H9 (cell line): ENCODE data around the gene RMDN2. TPM values are rescaled to one million over a fixed set of nuclear protein-coding genes. Genes with fewer than 3 reads are reported as not detected.

Source experiments
- DNase-seq: peaks from one replicate; pipeline ENCODE4 v3.0.0-alpha.2; 2017
- H2AFZ ChIP-seq: one replicate; pipeline ENCODE4 v1.6.1; 2013; ENCODE audit warnings: mild to moderate bottlenecking, low read length, control low read depth, moderate library complexity
- H2AK5ac ChIP-seq: 2 replicates; pipeline ENCODE4 v1.6.1; 2013; ENCODE audit warnings: low read length, control low read depth, mixed read lengths; ENCODE audit not compliant: insufficient read length
- H2BK120ac ChIP-seq: one replicate; pipeline ENCODE4 v1.6.1; 2013; ENCODE audit warnings: low read depth, mild to moderate bottlenecking, low read length, control low read depth, inconsistent platforms; ENCODE audit not compliant: poor library complexity, severe bottlenecking
- H2BK12ac ChIP-seq: 2 replicates; pipeline ENCODE4 v1.6.1; 2013; ENCODE audit warnings: low read length, control low read depth, mixed read lengths, low read depth; ENCODE audit not compliant: insufficient read length
- H2BK15ac ChIP-seq: 2 replicates; pipeline ENCODE4 v1.6.1; 2013; ENCODE audit warnings: low read depth, low read length, control low read depth
- H2BK20ac ChIP-seq: one replicate; pipeline ENCODE4 v1.6.1; 2013; ENCODE audit warnings: low read depth, mild to moderate bottlenecking, low read length, control low read depth, inconsistent platforms; ENCODE audit not compliant: poor library complexity, severe bottlenecking
- H2BK5ac ChIP-seq: 2 replicates; pipeline ENCODE4 v1.6.1; 2013; ENCODE audit warnings: low read length, control low read depth, mixed read lengths; ENCODE audit not compliant: insufficient read length
- H3K14ac ChIP-seq: 2 replicates; pipeline ENCODE4 v1.6.1; 2013; ENCODE audit warnings: low read length, control low read depth; ENCODE audit not compliant: insufficient read depth
- H3K18ac ChIP-seq: 2 replicates; pipeline ENCODE4 v1.6.1; 2013; ENCODE audit warnings: low read depth, mild to moderate bottlenecking, mixed read lengths, low read length, control low read depth; ENCODE audit not compliant: insufficient read length
- H3K23ac ChIP-seq: 2 replicates; pipeline ENCODE4 v1.6.1; 2013; ENCODE audit warnings: low read length, control low read depth, mixed read lengths, low read depth; ENCODE audit not compliant: insufficient read length
- H3K23me2 ChIP-seq: 2 replicates; pipeline ENCODE4 v1.6.1; 2013; ENCODE audit warnings: low read depth, mild to moderate bottlenecking, mixed read lengths, low read length, control low read depth; ENCODE audit not compliant: insufficient read length, poor library complexity, severe bottlenecking
- H3K27ac ChIP-seq: 2 replicates; pipeline ENCODE4 v1.5.1; 2013; ENCODE audit warnings: low read length, control low read depth, mixed read lengths, low read depth; ENCODE audit not compliant: insufficient read length
- H3K27me3 ChIP-seq: 2 replicates; pipeline ENCODE4 v1.6.1; 2013; ENCODE audit warnings: low read length, control low read depth, inconsistent platforms; ENCODE audit not compliant: insufficient read depth
- H3K4ac ChIP-seq: 2 replicates; pipeline ENCODE4 v1.6.1; 2013; ENCODE audit warnings: low read depth, mild to moderate bottlenecking, control low read depth, inconsistent platforms, low read length, moderate library complexity
- H3K4me1 ChIP-seq: 2 replicates; pipeline ENCODE4 v1.6.1; 2013; ENCODE audit warnings: low read length, control low read depth, inconsistent platforms; ENCODE audit not compliant: insufficient read depth
- H3K4me2 ChIP-seq: 2 replicates; pipeline ENCODE4 v1.6.1; 2013; ENCODE audit warnings: low read length, control low read depth, mixed read lengths; ENCODE audit not compliant: insufficient read length, insufficient read depth
- H3K56ac ChIP-seq: 2 replicates; pipeline ENCODE4 v1.6.1; 2013; ENCODE audit warnings: low read depth, mild to moderate bottlenecking, mixed read lengths, low read length, control low read depth; ENCODE audit not compliant: insufficient read length
- H3K79me1 ChIP-seq: 2 replicates; pipeline ENCODE4 v1.6.1; 2013; ENCODE audit warnings: low read depth, mild to moderate bottlenecking, moderate library complexity, low read length, control low read depth, inconsistent platforms; ENCODE audit not compliant: insufficient read depth, poor library complexity, severe bottlenecking
- H3K79me2 ChIP-seq: 2 replicates; pipeline ENCODE4 v1.6.1; 2013; ENCODE audit warnings: low read length, control low read depth, inconsistent platforms; ENCODE audit not compliant: insufficient read depth
- H3K9ac ChIP-seq: 2 replicates; pipeline ENCODE4 v1.6.1; 2013; ENCODE audit warnings: low read length, control low read depth, mixed read lengths; ENCODE audit not compliant: insufficient read length; ENCODE audit errors: extremely low read depth
- H3K9me3 ChIP-seq: one replicate; pipeline ENCODE4 v1.6.1; 2013; ENCODE audit warnings: low read depth, low read length, inconsistent platforms; ENCODE audit not compliant: control insufficient read depth
- H3T11ph ChIP-seq: one replicate; pipeline ENCODE4 v1.6.1; 2013; ENCODE audit warnings: mild to moderate bottlenecking, low read length, control low read depth, inconsistent platforms
- H4K20me1 ChIP-seq: one replicate; pipeline ENCODE4 v1.6.1; 2013; ENCODE audit not compliant: control insufficient read depth, insufficient read length, insufficient read depth
- H4K5ac ChIP-seq: 2 replicates; pipeline ENCODE4 v1.6.1; 2013; ENCODE audit warnings: low read depth, mild to moderate bottlenecking, mixed read lengths, low read length, control low read depth; ENCODE audit not compliant: insufficient read length
- H4K8ac ChIP-seq: replicated peaks from 2 replicates; pipeline ENCODE4 v1.6.1; 2013; ENCODE audit warnings: low read length, control low read depth, mixed read lengths, low read depth; ENCODE audit not compliant: insufficient read length
- H4K91ac ChIP-seq: 2 replicates; pipeline ENCODE4 v1.6.1; 2013; ENCODE audit warnings: low read depth, mild to moderate bottlenecking, moderate library complexity, mixed read lengths, low read length, control low read depth; ENCODE audit not compliant: insufficient read length
- H3K27ac Mint-ChIP-seq, 3 experiments: 2 replicates in 2 of 3; 3 replicates in 1 of 3; pipeline ENCODE4 v1.8.0; 2020 to 2021; ENCODE audit warnings: mixed read lengths in 3 of 3, mild to moderate bottlenecking in 1 of 3, moderate library complexity in 1 of 3
- H3K27me3 Mint-ChIP-seq: 2 replicates; pipeline ENCODE4 v1.8.0; 2021; ENCODE audit warnings: low read depth, mild to moderate bottlenecking, moderate library complexity, mixed read lengths
- H3K36me3 Mint-ChIP-seq, 3 experiments: 2 replicates in 2 of 3; 3 replicates in 1 of 3; pipeline ENCODE4 v1.8.0; 2020 to 2021; ENCODE audit warnings: low read depth in 3 of 3, mixed read lengths in 3 of 3; ENCODE audit not compliant: insufficient read depth in 1 of 3
- H3K4me1 Mint-ChIP-seq, 2 experiments: 2 replicates each; pipeline ENCODE4 v1.8.0; 2020; ENCODE audit warnings: mixed read lengths in 2 of 2
- H3K4me3 Mint-ChIP-seq, 2 experiments: 2 replicates in 1 of 2; 3 replicates in 1 of 2; pipeline ENCODE4 v1.8.0; 2020 to 2021; ENCODE audit warnings: mild to moderate bottlenecking in 2 of 2, mixed read lengths in 2 of 2, moderate library complexity in 1 of 2
- H3K9me3 Mint-ChIP-seq, 2 experiments: 2 replicates in 1 of 2; 3 replicates in 1 of 2; pipeline ENCODE4 v1.8.0; 2020; ENCODE audit warnings: mild to moderate bottlenecking in 2 of 2, mixed read lengths in 2 of 2, moderate library complexity in 1 of 2
- CTCF ChIP-seq: fragments of 200-600 bp; sonication (generic); conservative IDR thresholded peaks from 3 replicates; pipeline ENCODE4 v1.8.0; 2021; ENCODE audit warnings: antibody characterized with exemption, mild to moderate bottlenecking
- WGBS: extraction: QIAGEN DNeasy Blood & Tissue Kit; methylation state at CpG from one replicate; pipeline ENCODE4 v1.1.7; 2013; ENCODE audit warnings: missing lambda C conversion rate, low lambda C conversion rate, mixed read lengths; ENCODE audit not compliant: insufficient read length; ENCODE audit errors: extremely low coverage; 5-methylcytosine and 5-hydroxymethylcytosine counted together
- total RNA-seq: library from RNA; stranded (reverse); gene quantifications from 2 replicates; pipeline ENCODE4 v1.2.1, GENCODE V29; 2021

The RMDN2 gene
- total RNA-seq, 1 experiment from 2014 or later: 2.8 TPM

- Histone ChIP-seq H2BK12ac (no peak overlapping the region), H3K23me2 (no peaks in the 10 kb centered on the region), H3K4me2 (no peak overlapping the region), H3K4ac (no peak overlapping the region), H3K14ac (no peak overlapping the region), H3K79me1 (no peaks in the 10 kb centered on the region), H3K9me3 (no peaks in the 10 kb centered on the region), H2BK20ac (no peak overlapping the region), H4K20me1 (no peaks in the 10 kb centered on the region), H3K9ac (no peak overlapping the region), H3T11ph (no peak overlapping the region), H3K27me3 (no peaks in the 10 kb centered on the region), H2AK5ac (no peak overlapping the region), H2BK5ac (no peak overlapping the region), H3K27ac (no peak overlapping the region), H3K56ac (no peak overlapping the region), H3K23ac (no peak overlapping the region), H2BK120ac (no peak overlapping the region), H2BK15ac (no peak overlapping the region), H4K5ac (no peak overlapping the region), H3K18ac (no peak overlapping the region), H4K8ac (no peak overlapping the region), H3K4me1 (no peaks in the 10 kb centered on the region), H3K79me2 (no peaks in the 10 kb centered on the region), H2AFZ (no peak overlapping the region), H4K91ac (no peak overlapping the region)
- Mint-ChIP-seq H3K36me3 (no peaks in the 10 kb centered on the region), H3K27ac (no peak overlapping the region), H3K27me3 (no peaks in the 10 kb centered on the region; the same call in 1 of the 2 replicates), H3K4me3 (no peak overlapping the region), H3K4me1 (no peaks in the 10 kb centered on the region), H3K9me3 (no peaks in the 10 kb centered on the region)
- WGBS: no CpG with 5 or more reads among the region's 1 CpG
- no peak for TF ChIP-seq CTCF
- DNase-seq: no peak
Measured at GRCh38 chr2:37912056-37912455, 13.0 kb upstream of the RMDN2 start.
